Measurements from ENCODE around the gene RFX1.

GRCh38 chr19:13979686-13980085 is 26.4 kb downstream of the RFX1 start:
- TF ChIP-seq CTCF (IDR thresholded peaks at IDR 0.05) (no peak), POLR2A (IDR thresholded peaks at IDR 0.05) (no peak)
